ENCODE data around the gene ADRA2C. TPM values are rescaled to one million over a fixed set of nuclear protein-coding genes. Genes with fewer than 3 reads are reported as not detected.

The ADRA2C gene
- total RNA-seq, 1 experiment from 2014 or later = not detected

- no peak overlapping the region for H3K27ac ChIP-seq (ENCODE audit: low read length)
- no peaks in the 10 kb centered on the region for H3K27me3 ChIP-seq (ENCODE audit: low read length)
Measured at GRCh38 chr4:3805731-3806130, 39.5 kb downstream of the ADRA2C start.

GRCh38 chr4:3807311-3807710, 41.1 kb downstream of the ADRA2C start:
- Histone ChIP-seq H3K27ac (ENCODE audit: low read length) (no peak overlapping the region), H3K79me2 (ENCODE audit: low read length) (no peaks in the 10 kb centered on the region), H3K9ac (ENCODE audit: low read length) (no peak overlapping the region), H3K9me3 (ENCODE audit: low read length) (no peaks in the 10 kb centered on the region), H3K9me2 (replicated peaks; ENCODE audit: insufficient read depth, low read length) (no peaks in the 10 kb centered on the region), H3K27me3 (ENCODE audit: low read length) (no peaks in the 10 kb centered on the region), H3K4me1 (ENCODE audit: low read length) (no peaks in the 10 kb centered on the region), H3K36me3 (ENCODE audit: insufficient read depth, low read length) (no peaks in the 10 kb centered on the region), H2AFZ (ENCODE audit: low read length) (no peak overlapping the region), H4K20me1 (ENCODE audit: insufficient read depth, low read depth, low read length) (no peaks in the 10 kb centered on the region), H3K4me2 (ENCODE audit: low read depth, low read length, poor library complexity, severe bottlenecking) (no peak overlapping the region), H3K4me3 (ENCODE audit: low read length) (no peak overlapping the region)
- DNase-seq = no peak

More at GRCh38 chr4:3805731-3806130, 39.5 kb downstream of the ADRA2C start:
- no peaks in the 10 kb centered on the region for H3K36me3 ChIP-seq (ENCODE audit: insufficient read depth, low read length)
- H3K9ac ChIP-seq (ENCODE audit: low read length) = no peak overlapping the region
- DNase-seq = no peak
- H3K4me2 ChIP-seq (ENCODE audit: low read depth, low read length, poor library complexity, severe bottlenecking) = no peak overlapping the region
- no peak overlapping the region for H2AFZ ChIP-seq (ENCODE audit: low read length)
- H3K9me2 ChIP-seq (replicated peaks; ENCODE audit: insufficient read depth, low read length) = no peaks in the 10 kb centered on the region
- H3K4me1 ChIP-seq (ENCODE audit: low read length) = no peaks in the 10 kb centered on the region
- no peak overlapping the region for H3K4me3 ChIP-seq (ENCODE audit: low read length)
- no peaks in the 10 kb centered on the region for H3K9me3 ChIP-seq (ENCODE audit: low read length)
- H3K79me2 ChIP-seq (ENCODE audit: low read length) = no peaks in the 10 kb centered on the region
- no peaks in the 10 kb centered on the region for H4K20me1 ChIP-seq (ENCODE audit: insufficient read depth, low read depth, low read length)

DNA sequence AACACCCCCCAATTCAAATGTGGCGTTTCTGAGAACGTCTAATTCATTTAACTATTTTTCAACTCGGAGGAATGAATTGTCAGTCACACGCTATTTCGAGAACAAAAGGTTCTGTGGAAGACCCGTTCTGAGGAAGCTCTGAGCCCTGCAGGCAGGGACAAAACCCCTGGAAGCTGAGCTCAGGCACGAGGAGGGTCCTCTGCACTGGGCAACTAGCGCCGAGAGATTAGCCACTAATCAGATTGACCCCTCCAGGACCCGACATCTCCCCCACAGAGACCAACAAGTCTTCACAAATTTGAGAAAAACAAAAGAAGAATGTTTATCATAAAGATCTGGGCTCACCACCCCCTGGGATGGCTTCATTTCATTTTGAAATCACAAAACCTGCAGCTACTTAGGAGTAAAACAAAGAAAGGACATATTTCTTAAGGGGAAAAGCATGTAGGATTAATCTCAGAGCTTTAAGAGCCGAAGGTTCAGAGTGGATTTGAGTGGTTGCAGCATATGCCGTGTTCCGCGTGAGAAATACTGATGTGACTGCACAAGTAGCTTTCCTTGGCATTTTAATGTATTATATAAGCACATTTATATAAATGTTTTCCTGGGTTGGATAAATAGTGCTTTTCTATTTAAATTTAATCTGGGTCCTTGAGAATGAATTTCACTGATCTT, 41.8 kb downstream of the ADRA2C start:
- no peak for DNase-seq

DNA sequence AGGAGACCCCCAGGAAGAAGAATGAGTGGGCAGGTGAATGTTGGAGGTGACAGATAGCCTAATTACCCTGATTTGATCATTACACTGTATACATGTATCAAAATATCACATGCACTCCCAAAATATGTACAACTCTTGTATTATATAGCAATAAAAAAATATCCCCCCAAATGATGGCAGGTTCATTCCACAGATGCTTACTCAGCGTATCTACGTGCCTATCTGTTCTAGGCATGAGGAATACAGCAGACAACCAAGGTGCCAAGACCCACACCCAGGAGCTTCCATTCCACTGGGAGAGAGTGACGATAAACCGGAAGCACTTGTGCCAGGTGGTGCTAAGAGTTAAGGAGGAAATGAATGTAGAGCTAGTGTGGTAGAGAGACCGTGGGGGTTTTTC, 42.4 kb downstream of the ADRA2C start:
- no peak overlapping the region for H3K4me3 ChIP-seq (ENCODE audit: low read length)
- no peaks in the 10 kb centered on the region for H4K20me1 ChIP-seq (ENCODE audit: insufficient read depth, low read depth, low read length)
- H3K4me1 ChIP-seq (ENCODE audit: low read length) = no peaks in the 10 kb centered on the region
- no peak overlapping the region for H3K27ac ChIP-seq (ENCODE audit: low read length)
- no peaks in the 10 kb centered on the region for H3K36me3 ChIP-seq (ENCODE audit: insufficient read depth, low read length)
- no peaks in the 10 kb centered on the region for H3K9me2 ChIP-seq (replicated peaks; ENCODE audit: insufficient read depth, low read length)
- H3K79me2 ChIP-seq (ENCODE audit: low read length) = no peaks in the 10 kb centered on the region
- H3K27me3 ChIP-seq (ENCODE audit: low read length) = no peaks in the 10 kb centered on the region
- H3K4me2 ChIP-seq (ENCODE audit: low read depth, low read length, poor library complexity, severe bottlenecking) = no peak overlapping the region
- H3K9me3 ChIP-seq (ENCODE audit: low read length) = no peaks in the 10 kb centered on the region
- no peak overlapping the region for H3K9ac ChIP-seq (ENCODE audit: low read length)
- no peak for DNase-seq
- no peak overlapping the region for H2AFZ ChIP-seq (ENCODE audit: low read length)

More for the DNA sequence above, 41.8 kb downstream of the ADRA2C start:
- no peak overlapping the region for H3K4me3 ChIP-seq (ENCODE audit: low read length)
- H3K27ac ChIP-seq (ENCODE audit: low read length) = no peak overlapping the region
- H3K79me2 ChIP-seq (ENCODE audit: low read length) = no peaks in the 10 kb centered on the region
- H4K20me1 ChIP-seq (ENCODE audit: insufficient read depth, low read depth, low read length) = no peaks in the 10 kb centered on the region
- H3K27me3 ChIP-seq (ENCODE audit: low read length) = no peaks in the 10 kb centered on the region
- no peak overlapping the region for H2AFZ ChIP-seq (ENCODE audit: low read length)
- H3K9me2 ChIP-seq (replicated peaks; ENCODE audit: insufficient read depth, low read length) = no peaks in the 10 kb centered on the region
- H3K36me3 ChIP-seq (ENCODE audit: insufficient read depth, low read length) = no peaks in the 10 kb centered on the region
- no peak overlapping the region for H3K4me2 ChIP-seq (ENCODE audit: low read depth, low read length, poor library complexity, severe bottlenecking)
- H3K9ac ChIP-seq (ENCODE audit: low read length) = no peak overlapping the region
- H3K9me3 ChIP-seq (ENCODE audit: low read length) = no peaks in the 10 kb centered on the region
- H3K4me1 ChIP-seq (ENCODE audit: low read length) = no peaks in the 10 kb centered on the region

- Histone ChIP-seq H3K27ac (ENCODE audit: low read length) (no peak overlapping the region), H3K4me2 (ENCODE audit: low read depth, low read length, poor library complexity, severe bottlenecking) (no peak overlapping the region)
Measured at GRCh38 chr4:3809028-3809427, 42.8 kb downstream of the ADRA2C start.

DNA sequence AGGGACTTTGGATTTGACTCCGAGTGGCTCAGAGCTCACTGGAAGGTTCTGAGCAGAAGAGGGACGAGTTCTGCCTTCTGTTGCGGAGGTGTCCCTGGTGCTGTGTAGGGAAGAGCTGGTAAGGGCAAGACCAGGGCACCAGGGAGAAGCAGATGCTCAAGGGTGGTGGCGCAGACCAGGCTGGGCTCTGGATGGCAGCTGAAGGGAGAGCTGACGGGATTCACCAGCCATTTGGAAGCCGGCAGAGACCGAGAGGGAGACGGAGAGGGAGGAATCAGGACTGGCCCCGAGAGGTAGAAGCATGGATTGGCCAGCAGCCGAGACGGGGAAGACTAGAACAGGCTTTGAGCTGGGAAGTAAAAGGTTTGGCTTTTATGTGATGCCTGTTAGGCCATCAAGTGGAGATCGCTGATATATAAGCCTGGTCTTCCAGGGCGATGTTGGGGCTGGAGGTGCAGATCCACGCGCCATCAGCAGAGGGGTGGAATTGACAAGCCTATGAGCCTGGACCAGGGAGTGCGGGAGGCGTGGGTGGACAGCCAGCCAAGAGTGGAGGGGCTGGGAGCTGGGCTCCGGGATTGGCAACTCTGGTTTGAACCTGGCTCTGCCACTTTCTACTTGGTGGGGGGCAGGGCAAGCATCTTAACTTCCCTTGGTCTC, 43.4 kb downstream of the ADRA2C start:
- Histone ChIP-seq H3K4me3 (ENCODE audit: low read length) (no peak overlapping the region), H3K4me2 (ENCODE audit: low read depth, low read length, poor library complexity, severe bottlenecking) (no peak overlapping the region), H3K27me3 (ENCODE audit: low read length) (no peaks in the 10 kb centered on the region), H2AFZ (ENCODE audit: low read length) (no peak overlapping the region), H3K9me3 (ENCODE audit: low read length) (no peaks in the 10 kb centered on the region), H3K9me2 (replicated peaks; ENCODE audit: insufficient read depth, low read length) (no peaks in the 10 kb centered on the region), H3K36me3 (ENCODE audit: insufficient read depth, low read length) (no peaks in the 10 kb centered on the region), H4K20me1 (ENCODE audit: insufficient read depth, low read depth, low read length) (no peaks in the 10 kb centered on the region), H3K79me2 (ENCODE audit: low read length) (no peaks in the 10 kb centered on the region), H3K9ac (ENCODE audit: low read length) (no peak overlapping the region), H3K27ac (ENCODE audit: low read length) (no peak overlapping the region), H3K4me1 (ENCODE audit: low read length) (no peaks in the 10 kb centered on the region)
- no peak for DNase-seq

More at GRCh38 chr4:3809028-3809427, 42.8 kb downstream of the ADRA2C start:
- H2AFZ ChIP-seq (ENCODE audit: low read length) = no peak overlapping the region
- no peak for DNase-seq
- H3K27me3 ChIP-seq (ENCODE audit: low read length) = no peaks in the 10 kb centered on the region
- no peak overlapping the region for H3K4me3 ChIP-seq (ENCODE audit: low read length)
- no peaks in the 10 kb centered on the region for H4K20me1 ChIP-seq (ENCODE audit: insufficient read depth, low read depth, low read length)
- H3K9me3 ChIP-seq (ENCODE audit: low read length) = no peaks in the 10 kb centered on the region
- no peaks in the 10 kb centered on the region for H3K79me2 ChIP-seq (ENCODE audit: low read length)
- H3K4me1 ChIP-seq (ENCODE audit: low read length) = no peaks in the 10 kb centered on the region
- H3K9ac ChIP-seq (ENCODE audit: low read length) = no peak overlapping the region
- no peaks in the 10 kb centered on the region for H3K9me2 ChIP-seq (replicated peaks; ENCODE audit: insufficient read depth, low read length)
- H3K36me3 ChIP-seq (ENCODE audit: insufficient read depth, low read length) = no peaks in the 10 kb centered on the region

GRCh38 chr4:3810111-3810680, 44.0 kb downstream of the ADRA2C start:
- no peak overlapping the region for H3K4me3 ChIP-seq (ENCODE audit: low read length)
- H3K27ac ChIP-seq (ENCODE audit: low read length) = no peak overlapping the region
- DNase-seq = no peak
- no peaks in the 10 kb centered on the region for H4K20me1 ChIP-seq (ENCODE audit: insufficient read depth, low read depth, low read length)
- no peaks in the 10 kb centered on the region for H3K9me2 ChIP-seq (replicated peaks; ENCODE audit: insufficient read depth, low read length)
- no peak overlapping the region for H3K4me2 ChIP-seq (ENCODE audit: low read depth, low read length, poor library complexity, severe bottlenecking)
- H2AFZ ChIP-seq (ENCODE audit: low read length) = no peak overlapping the region
- H3K36me3 ChIP-seq (ENCODE audit: insufficient read depth, low read length) = no peaks in the 10 kb centered on the region
- H3K9ac ChIP-seq (ENCODE audit: low read length) = no peak overlapping the region
- H3K79me2 ChIP-seq (ENCODE audit: low read length) = no peaks in the 10 kb centered on the region
- H3K9me3 ChIP-seq (ENCODE audit: low read length) = no peaks in the 10 kb centered on the region
- H3K27me3 ChIP-seq (ENCODE audit: low read length) = no peaks in the 10 kb centered on the region
- no peaks in the 10 kb centered on the region for H3K4me1 ChIP-seq (ENCODE audit: low read length)

DNA sequence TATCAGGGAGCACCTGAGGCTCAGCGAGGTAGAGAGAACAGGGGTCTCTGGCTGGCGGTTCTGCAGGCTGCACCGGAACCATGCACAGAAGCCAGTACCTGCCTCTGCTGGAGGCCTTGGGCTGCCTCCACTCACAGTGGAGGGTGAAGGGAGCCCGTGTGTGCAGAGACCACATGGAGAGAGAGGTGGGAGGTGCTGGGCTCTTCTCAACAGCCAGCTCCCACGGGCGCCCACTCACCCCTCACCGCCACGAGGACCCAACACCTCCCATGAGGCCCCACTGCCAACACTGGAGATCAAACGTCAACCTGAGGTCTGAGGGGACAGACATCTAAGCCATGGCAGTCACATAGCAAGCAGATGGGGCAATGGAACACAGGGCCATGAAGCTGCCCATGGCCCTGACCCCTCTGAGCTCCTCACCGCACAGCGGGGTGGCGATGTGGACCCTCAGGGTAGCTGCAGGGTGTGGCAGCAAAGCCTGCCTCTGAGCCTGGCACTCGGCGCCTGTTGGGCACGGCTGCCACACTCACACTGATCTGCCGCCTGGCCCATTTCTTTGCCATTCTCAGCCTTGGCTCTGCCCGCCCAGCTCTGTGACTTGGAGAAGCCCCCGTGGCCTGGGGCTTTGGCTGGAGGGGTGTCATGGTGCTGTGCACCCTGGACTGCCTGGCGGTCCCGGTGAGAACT, 44.8 kb downstream of the ADRA2C start:
- H3K4me2 ChIP-seq (ENCODE audit: low read depth, low read length, poor library complexity, severe bottlenecking) = no peak overlapping the region
- H3K79me2 ChIP-seq (ENCODE audit: low read length) = no peaks in the 10 kb centered on the region
- H3K27ac ChIP-seq (ENCODE audit: low read length) = no peak overlapping the region
- DNase-seq = no peak
- no peaks in the 10 kb centered on the region for H3K4me1 ChIP-seq (ENCODE audit: low read length)
- no peaks in the 10 kb centered on the region for H3K36me3 ChIP-seq (ENCODE audit: insufficient read depth, low read length)
- H4K20me1 ChIP-seq (ENCODE audit: insufficient read depth, low read depth, low read length) = no peaks in the 10 kb centered on the region
- no peak overlapping the region for H3K4me3 ChIP-seq (ENCODE audit: low read length)
- H3K9me2 ChIP-seq (replicated peaks; ENCODE audit: insufficient read depth, low read length) = no peaks in the 10 kb centered on the region
- H2AFZ ChIP-seq (ENCODE audit: low read length) = no peak overlapping the region
- H3K27me3 ChIP-seq (ENCODE audit: low read length) = no peaks in the 10 kb centered on the region
- no peaks in the 10 kb centered on the region for H3K9me3 ChIP-seq (ENCODE audit: low read length)
- no peak overlapping the region for H3K9ac ChIP-seq (ENCODE audit: low read length)
